NCI-H345 treated with DMSO at 0.1 percent for 48 hours (cell line): Measurements from ENCODE around the gene ZNF470.

ENCODE experiments used
- DNase-seq: peaks from one replicate; lab custom pipeline; 2025; ENCODE audit not compliant: unreplicated experiment; lab: John Stamatoyannopoulos, UW

The ZNF470 gene

DNA sequence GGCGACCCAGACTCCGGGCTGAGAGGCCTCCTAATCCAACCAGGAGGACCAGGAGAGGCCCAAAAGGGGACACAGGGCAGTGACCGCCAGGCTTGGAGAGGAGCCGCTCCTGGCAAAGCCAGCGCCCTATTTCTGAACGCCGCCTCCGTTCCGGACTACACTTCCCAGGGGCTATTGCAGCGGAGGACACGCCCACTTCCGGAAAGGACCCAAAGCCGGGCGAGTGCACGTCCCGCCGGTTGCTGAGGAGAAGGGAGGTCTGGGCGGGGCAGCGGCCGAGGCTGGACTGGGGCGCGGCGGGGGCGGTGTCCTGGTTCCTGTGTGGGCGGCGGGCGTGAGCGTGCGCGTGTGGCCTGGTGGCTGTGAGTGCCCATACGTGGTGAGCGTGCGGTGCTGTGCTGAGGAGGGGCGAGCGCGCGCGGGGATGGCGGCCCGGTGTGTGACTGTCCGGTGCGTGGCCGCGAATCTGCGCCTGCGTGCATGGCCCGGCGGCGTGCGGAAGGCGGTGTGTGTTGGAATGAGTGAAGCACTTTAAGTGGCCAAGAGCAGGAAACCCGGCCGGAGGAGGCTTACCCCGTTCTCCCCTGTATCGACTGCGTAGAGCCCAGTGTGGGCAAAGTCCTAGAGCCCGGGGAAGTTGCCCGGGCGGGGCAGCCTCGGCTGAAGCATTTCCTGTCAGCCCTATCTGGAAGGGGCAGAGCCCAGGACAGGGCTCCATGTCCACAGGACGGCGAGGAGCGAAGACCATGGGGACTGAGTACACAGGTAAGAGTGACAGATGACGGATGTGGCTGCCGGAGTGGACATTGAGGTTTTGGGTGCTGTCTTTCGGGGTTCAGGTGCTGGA, at the start of gene ZNF470:
ZNF470 (plus strand) TSS at position 195 of the 847 bp plus-strand sequence. CDS start 2,844 bp downstream, outside the sequence.
- DNase-seq, result peak; percentile 53

- DNase-seq, result no peak
Measured at GRCh38 chr19:56525214-56525860, 41.9 kb upstream of the ZNF470 start.

- DNase-seq, result no peak
Measured at GRCh38 chr19:56537442-56537841, 29.8 kb upstream of the ZNF470 start.

GRCh38 chr19:56538254-56538760, 29.0 kb upstream of the ZNF470 start:
- peak; percentile 59 for DNase-seq

GRCh38 chr19:56538761-56539263, 28.5 kb upstream of the ZNF470 start, which contains the start of gene ZFP28:
Gene ZFP28, plus strand, starts transcription at chr19:56538948. Its CDS starts 71 bp downstream, at chr19:56539019.
- no peak for DNase-seq

DNA sequence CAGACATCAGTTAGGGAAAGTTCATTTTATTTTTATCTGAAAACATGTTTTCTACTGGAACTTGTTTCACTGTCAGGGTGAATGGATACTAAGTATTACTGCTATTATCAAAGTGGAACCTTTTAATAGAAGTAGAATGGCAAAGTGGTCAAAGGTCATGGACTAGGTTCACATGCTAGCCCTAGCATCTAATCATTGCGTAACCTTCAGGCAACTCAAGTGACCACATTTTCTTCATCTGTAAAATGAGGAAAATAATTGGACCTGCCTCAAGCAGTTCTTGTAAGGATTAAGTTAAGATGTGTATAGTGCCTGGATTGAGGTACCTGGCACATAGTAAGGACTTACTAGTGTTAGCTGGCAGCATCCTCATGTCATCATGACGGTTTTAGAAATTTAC, 23.5 kb upstream of the ZNF470 start:
- DNase-seq, result no peak

DNA sequence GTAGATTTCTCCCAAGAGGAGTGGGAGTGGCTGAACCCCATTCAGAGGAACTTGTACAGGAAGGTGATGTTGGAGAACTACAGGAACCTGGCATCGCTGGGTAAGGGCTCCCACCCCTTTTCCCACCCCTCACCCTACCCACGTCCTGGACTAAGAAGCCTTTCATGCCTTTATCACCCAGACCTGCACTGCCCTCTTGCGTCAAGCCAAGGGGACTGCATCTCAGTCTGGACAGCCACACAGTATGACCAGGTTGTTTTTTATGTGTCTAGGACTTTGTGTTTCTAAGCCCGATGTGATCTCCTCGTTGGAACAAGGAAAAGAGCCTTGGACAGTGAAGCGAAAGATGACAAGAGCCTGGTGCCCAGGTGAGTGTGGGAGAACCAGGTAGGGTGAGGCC, 19.7 kb upstream of the ZNF470 start:
- DNase-seq, result no peak

DNA sequence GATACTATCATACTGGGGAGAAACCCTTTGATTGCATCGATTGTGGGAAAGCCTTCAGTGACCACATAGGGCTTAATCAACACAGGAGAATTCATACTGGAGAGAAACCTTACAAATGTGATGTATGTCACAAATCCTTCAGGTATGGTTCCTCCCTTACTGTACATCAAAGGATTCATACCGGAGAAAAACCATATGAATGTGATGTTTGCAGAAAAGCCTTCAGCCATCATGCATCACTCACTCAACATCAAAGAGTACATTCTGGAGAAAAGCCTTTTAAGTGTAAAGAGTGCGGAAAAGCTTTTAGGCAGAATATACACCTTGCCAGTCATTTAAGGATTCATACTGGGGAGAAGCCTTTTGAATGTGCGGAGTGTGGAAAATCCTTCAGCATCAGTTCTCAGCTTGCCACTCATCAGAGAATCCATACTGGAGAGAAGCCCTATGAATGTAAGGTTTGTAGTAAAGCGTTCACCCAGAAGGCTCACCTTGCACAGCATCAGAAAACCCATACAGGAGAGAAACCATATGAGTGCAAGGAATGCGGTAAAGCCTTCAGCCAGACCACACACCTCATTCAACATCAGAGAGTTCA, 12.9 kb upstream of the ZNF470 start:
- DNase-seq, result no peak

- no peak for DNase-seq
Measured at GRCh38 chr19:56562766-56563165, 4.5 kb upstream of the ZNF470 start.

DNA sequence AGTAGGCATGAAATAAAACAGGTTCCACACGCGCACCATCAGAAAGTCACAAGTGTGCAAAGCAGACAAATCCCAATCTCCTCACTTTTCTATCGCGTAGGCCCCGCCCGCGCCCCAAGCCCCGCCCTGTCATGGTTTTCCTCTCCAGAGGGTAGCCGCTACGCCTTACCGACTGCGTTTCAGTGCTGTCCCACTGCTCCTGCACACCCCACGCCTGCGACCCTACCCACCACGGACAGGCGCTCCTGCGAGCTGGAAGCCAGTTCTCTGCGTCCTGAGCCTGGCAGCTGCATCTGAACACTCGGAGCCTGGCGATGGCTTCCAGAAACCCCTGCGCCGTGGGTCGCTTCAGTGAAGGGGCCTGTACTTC, 379 bp upstream of the ZNF470 start:
- peak; percentile 42 for DNase-seq

GRCh38 chr19:56572589-56572988, 5.3 kb downstream of the ZNF470 start:
- no peak for DNase-seq

GRCh38 chr19:56573914-56574313, 6.6 kb downstream of the ZNF470 start:
- DNase-seq, result no peak

GRCh38 chr19:56577719-56578602, 10.7 kb downstream of the ZNF470 start:
- DNase-seq, result no peak

DNA sequence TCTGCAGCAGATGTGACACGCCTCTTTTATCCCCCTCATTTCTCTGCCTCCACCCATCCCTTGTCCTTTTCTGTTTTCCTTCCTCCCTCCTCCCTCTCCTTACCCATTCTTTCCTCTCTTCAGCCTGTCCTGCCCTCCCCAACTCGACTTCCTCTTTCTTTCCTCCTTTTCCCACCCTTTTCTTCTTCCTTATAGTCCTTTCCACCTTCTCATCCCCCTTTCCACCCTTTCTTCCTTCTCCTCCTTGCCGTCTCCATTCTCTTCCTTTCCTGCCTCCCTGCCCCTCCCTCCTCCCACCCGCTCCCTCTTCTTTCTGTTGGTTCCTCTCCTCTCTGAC, 27.1 kb downstream of the ZNF470 start:
- DNase-seq, result no peak

DNA sequence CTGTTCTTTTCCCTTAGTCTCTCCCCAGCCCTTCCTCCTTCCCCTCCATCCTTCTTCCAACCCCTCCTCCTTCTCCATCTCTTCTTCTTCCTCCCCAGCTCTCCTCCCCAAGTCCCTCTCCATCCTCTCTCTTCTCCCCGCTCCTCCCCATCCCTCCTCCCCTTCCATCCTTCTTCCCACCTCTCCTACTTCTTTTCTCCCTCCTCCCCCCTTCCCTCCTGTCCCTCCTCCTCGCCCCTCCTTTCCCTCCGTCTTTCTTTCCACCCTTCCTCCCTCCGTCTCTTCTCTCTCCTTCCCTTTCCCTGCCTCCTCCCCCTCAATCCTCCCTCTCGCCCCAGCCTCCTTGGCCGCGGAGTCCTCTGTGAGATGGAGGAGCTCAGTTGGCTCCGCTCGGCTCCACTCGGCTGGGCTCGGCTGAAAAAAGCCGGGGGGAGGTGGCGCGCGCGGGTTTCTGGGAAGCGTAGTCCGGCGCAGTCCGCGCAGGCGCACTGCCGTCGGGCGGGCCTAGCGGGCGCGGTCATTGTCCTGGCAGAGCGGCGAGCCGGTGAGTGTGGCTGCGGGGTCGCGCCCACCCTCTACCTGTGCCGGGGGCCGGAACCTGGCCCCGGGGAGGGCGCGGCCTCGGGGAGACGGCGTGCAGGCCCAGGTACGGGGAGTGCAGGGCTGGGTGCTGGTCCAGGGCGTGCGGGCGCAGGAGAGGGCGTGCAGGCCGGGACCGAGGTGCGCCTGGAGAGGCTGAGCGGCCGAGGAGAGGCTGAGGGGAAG, 27.7 kb downstream of the ZNF470 start, which contains the start of gene ZNF71:
ZNF71 (plus strand) TSS at position 520 of the 765 bp plus-strand sequence. CDS start 6,257 bp downstream, outside the sequence.
- DNase-seq, result peak; percentile 49

DNA sequence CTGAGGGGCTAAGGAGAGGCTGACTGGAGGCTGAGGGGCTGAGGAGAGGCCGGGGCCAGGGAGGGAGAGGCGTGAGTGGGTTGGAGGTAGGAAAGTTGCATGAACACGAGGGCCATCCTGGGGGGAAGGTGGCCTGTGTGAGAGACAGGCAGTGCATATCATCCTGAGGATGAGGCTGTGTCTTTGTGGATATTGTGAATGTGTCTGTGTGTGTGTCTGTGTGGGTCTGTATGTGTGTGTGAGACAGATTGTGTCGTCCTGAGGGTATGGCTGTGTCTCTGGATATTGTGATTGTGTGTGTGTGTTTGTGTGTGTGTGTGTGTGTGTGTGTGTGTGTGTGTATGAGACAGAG, 28.3 kb downstream of the ZNF470 start:
- DNase-seq, result no peak

DNA sequence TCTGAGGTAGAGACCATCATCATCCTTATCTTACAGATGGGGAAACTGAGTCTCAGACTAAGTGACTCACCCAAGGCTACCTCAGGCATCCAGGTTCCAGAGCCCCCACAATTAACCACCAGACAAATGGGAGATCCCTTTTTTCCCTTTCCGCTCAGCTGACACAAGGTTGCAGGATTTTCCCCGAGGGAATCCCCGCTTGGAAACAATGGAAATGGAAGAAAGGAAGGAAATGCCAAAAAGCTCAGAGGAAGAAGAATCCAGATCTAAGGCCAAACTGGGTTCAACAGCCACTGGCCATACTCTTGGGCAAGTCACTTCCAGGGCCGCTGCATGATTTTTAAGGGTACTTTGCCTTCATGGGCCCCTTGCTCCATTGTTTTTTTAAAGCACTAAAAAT, 29.4 kb downstream of the ZNF470 start:
- DNase-seq, result no peak

- no peak for DNase-seq
Measured at GRCh38 chr19:56597696-56598095, 30.4 kb downstream of the ZNF470 start.

DNA sequence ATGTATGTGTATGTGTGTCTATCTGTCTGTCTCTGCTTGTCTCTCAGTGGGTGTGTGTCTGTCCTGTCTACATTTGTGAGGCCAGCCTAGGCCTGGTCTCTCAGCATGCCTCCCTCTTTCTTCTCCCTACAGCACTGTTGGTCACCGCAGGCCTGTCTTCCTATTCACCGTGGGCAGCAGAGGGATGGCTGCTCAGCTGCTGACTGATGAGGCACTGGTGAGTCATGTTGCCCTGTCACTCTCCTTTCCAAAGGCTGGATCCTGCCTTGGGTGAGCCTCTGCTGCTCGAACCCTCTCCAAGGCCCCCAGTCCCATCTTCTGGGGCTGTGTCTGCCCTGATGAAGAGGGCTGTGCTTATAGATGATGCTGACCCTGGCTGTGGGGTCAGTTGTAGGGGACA, 34.1 kb downstream of the ZNF470 start:
- DNase-seq, result no peak

DNA sequence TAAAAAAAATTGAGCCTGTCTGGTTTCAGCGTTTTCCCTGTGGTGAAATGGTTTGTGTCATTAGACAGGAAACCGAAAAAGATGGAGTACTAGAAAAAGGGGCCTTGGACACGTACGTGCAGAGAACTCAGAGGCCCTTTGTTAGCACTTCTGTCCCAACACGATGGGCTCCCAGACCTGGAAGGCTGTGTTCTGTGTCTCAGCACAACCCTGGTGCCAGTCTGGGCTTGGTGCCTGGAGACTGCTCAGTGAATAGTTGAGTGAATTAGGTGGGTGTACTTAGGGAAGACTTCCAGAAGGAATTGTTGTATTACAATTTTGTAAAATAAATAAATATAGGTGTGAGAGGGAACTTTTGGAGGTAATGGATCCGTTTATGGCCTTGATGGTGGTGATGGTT, 36.6 kb downstream of the ZNF470 start:
- DNase-seq, result no peak
